Endothelial cell of umbilical vein (primary cell): ENCODE measurements around the gene CDH11.

Source experiments
- EZH2 ChIP-seq: IDR thresholded peaks from 2 replicates; pipeline ENCODE4 v1.6.1; 2012; ENCODE audit warnings: borderline replicate concordance, low read depth, mild to moderate bottlenecking, moderate library complexity, low read length, inconsistent platforms; ENCODE audit not compliant: severe bottlenecking
- JUN ChIP-seq: IDR thresholded peaks from 2 replicates; pipeline ENCODE4 v1.6.1; 2011; ENCODE audit warnings: borderline replicate concordance, low read depth; ENCODE audit not compliant: insufficient read length, insufficient read depth
- MYC ChIP-seq: IDR thresholded peaks from one replicate; pipeline ENCODE4 v1.6.1; 2011; ENCODE audit warnings: mild to moderate bottlenecking, low read depth, low read length
- POLR2A ChIP-seq: IDR thresholded peaks from 2 replicates; pipeline ENCODE4 v1.6.1; 2012; ENCODE audit warnings: low read depth, mild to moderate bottlenecking, control low read depth, low read length
- POLR2AphosphoS5 ChIP-seq: IDR thresholded peaks from 2 replicates; pipeline ENCODE4 v1.6.1; 2012; ENCODE audit warnings: low read depth, mild to moderate bottlenecking, control low read depth, low read length, moderate library complexity; ENCODE audit not compliant: insufficient read depth
- TF ChIP-seq, protein P1 (sequence below), 2 donors: IDR thresholded peaks; 1 replicate in 1 of 2; 2 replicates in 1 of 2; pipeline ENCODE4 v1.5.1; 2011; ENCODE audit warnings: low read length in 2 of 2, mild to moderate bottlenecking in 2 of 2, moderate library complexity in 2 of 2, control low read depth in 1 of 2, inconsistent platforms in 1 of 2, low read depth in 1 of 2; ENCODE audit not compliant: insufficient read depth in 1 of 2; ENCODE audit errors: extremely low read depth in 1 of 2
- TF ChIP-seq, protein P2 (sequence below): IDR thresholded peaks from 2 replicates; pipeline ENCODE4 v1.6.1; 2011; ENCODE audit not compliant: insufficient read depth, insufficient read length

DNA sequence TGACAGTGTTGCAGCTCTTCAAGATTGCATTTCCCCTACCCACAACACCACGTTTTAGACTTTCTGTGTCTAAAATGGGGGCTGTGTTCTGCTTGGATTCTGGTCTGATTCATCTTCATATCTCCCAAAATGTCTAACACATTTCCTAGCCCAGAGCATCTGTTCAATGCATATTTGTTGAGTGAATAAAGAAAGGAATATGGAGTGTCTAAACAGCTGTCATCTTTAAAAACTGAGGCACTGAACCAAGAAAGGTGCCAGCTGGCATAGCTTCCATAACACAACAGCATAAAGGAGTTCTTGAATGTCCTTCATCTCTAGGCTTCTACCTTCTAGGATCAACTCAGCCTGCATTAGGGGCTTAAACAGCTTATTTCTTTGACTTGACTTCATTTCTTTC is 67.4 kb downstream of the CDH11 start:
- TF ChIP-seq, protein P1, sequence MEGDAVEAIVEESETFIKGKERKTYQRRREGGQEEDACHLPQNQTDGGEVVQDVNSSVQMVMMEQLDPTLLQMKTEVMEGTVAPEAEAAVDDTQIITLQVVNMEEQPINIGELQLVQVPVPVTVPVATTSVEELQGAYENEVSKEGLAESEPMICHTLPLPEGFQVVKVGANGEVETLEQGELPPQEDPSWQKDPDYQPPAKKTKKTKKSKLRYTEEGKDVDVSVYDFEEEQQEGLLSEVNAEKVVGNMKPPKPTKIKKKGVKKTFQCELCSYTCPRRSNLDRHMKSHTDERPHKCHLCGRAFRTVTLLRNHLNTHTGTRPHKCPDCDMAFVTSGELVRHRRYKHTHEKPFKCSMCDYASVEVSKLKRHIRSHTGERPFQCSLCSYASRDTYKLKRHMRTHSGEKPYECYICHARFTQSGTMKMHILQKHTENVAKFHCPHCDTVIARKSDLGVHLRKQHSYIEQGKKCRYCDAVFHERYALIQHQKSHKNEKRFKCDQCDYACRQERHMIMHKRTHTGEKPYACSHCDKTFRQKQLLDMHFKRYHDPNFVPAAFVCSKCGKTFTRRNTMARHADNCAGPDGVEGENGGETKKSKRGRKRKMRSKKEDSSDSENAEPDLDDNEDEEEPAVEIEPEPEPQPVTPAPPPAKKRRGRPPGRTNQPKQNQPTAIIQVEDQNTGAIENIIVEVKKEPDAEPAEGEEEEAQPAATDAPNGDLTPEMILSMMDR (IDR thresholded peaks at IDR 0.05; ENCODE audit: extremely low read depth in 1 of 2, insufficient read depth in 1 of 2, low read depth in 1 of 2, low read length in 2 of 2): no peak
- TF ChIP-seq MYC (no peak), JUN (no peak), EZH2 (no peak), POLR2A (no peak), POLR2AphosphoS5 (no peak)
- TF ChIP-seq, protein P2, sequence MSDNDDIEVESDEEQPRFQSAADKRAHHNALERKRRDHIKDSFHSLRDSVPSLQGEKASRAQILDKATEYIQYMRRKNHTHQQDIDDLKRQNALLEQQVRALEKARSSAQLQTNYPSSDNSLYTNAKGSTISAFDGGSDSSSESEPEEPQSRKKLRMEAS: no peak
